GM19463 (cell line): ENCODE results near the gene BICD1.

Experiments
- ATAC-seq: cut with Tn5 transposase; IDR thresholded peaks from one replicate; pipeline ENCODE4 v1.9.1; 2021; ENCODE audit warnings: mild to moderate bottlenecking, moderate library complexity; ENCODE audit not compliant: unreplicated experiment

The BICD1 gene

DNA sequence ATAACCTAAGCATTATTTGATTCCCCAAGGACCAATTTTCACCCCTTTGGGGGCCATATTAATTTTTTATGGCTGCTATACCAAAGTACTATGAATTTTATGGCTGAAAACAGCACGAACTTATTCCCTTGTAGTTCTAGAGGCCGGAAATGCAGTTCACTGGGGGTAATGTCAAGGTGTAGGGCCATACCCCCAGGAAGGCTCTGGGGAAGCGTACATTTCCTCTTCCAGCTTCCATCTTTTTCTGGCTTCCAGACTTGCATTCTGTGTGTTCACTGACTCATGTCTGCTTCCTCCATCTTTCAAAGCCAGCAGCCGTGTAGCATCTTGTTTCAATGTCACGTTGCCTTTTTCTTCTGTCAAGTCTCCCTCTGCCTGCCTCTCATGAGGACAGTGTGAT, 133.5 kb downstream of the BICD1 start:
- no peak for ATAC-seq

DNA sequence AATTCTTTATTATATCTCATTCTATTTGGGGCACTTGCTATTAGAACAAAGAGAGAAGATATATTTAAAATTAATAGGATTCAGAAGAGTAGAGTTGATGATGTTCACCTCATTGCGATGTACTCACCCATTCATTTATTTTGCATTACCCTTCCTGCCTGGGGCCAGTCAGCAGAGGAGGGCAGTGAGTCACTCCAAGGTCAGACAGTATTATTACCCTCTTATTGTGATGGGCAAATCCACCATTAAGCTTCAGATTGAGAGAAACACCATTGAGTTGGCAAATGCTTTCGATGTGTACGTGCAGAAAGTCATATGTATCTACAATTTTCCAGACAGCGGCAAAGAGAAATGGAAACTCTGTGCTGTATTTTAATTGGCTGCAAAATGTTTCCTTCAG, 134.2 kb downstream of the BICD1 start:
- ATAC-seq, result no peak

DNA sequence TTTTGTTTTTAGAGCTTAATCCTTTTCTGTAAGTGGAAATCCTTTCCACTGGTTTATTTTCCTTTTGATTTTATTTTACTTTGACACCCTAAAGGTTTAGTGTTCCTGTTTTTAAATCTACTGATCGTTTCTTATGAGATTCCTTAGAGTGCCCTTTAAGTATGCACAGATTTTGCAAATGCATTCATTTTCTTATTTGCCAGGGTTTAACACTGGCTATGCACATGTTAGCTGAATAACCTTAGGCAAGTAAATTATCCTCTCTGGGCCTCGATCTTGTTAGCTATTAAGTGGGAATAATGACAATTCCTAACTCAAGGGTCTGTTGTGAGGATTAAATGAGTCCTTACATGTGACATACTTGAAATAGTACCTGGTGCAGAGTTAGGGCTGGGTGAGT, 136.0 kb downstream of the BICD1 start:
- no peak for ATAC-seq

DNA sequence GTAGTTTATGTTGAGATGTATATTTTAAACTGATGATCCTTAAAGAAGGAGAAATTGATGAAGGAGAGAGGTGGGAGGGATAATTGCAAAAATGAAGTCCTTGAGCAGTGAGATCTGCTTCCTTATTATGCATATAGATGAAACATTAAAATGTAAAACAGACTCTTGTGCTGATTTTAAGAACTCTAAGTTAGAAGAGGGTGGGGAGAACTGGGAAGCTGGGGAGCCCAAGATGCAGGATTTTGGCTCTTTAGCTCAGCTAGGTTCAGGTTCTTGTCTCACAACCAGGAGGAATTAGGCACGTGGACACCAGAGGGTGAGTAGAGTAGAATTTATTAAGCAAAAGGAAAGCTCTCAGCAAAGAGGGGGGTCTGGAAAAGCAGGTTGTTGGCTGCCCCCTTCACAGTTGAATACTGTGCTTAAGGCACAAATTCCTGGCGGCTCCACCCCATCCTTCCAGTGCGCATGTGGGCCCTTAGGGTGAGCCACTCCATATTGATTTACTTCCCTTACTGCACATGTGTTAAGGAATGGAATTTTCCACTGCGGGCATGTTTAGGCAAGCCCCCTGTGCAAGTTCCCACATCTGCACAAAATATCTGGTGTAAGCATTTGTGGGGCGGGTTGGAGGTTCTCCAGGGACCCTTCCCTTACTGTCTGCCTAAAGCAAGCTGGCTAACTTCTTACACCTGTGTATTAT, 141.9 kb downstream of the BICD1 start:
- no peak for ATAC-seq

DNA sequence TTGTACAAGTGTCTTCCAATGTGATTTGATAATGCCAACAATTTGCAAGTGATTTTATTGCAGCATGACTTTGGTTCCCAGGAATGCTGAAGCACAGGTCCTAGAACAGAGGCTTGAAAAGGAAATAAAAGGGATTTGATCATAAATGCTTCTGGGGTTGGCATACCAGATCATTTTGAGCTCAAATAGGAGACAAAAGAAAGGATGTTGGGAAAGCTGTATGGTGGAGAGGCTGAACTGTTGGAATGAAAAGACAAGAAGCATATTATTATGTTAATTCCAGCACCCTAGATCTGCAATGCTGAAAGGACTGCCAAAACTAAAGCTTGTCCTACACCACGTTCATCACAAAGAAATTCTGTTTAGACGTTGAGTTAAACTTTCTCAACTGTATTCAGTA, 143.1 kb downstream of the BICD1 start:
- ATAC-seq, result no peak

DNA sequence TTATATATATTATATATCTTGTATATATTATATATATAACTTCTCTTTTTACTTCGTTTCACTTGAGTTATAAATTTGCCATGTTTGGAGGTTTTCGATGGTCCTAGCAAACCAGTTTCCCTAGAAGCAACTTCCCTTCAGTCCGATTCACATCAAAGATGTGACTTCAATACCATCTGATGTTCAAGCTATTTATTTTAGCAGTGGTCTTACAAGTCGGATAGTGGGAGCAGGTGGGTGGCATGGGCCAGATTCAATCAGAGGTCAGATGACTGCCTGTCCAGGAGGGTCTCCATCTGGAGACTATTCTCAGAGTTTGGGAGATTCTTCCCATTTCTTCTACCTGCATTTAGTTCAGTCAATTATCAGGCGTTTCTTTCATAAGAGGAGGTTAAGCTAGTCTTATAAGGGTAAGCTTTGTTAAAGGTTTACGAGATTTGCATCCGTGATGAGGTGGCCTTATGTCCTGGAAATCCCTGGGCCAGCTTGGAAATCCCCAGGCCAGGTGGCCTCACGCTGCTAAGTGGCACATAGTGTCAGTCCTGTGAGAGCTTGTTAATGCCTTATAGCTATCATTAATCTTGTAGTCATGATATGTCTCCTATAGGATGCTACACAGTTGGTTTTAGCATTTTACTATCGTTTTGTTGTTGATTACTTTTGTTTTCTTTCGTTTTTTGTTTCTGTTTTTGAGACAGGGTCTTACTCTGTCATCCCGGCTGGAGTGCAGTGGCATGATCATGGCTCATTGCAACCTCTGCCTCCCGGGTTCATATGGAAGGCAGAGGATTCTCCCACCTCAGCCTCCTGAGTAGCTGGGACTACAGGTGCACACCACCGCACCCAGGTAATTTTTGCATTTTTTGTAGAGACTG, 145.8 kb downstream of the BICD1 start:
- peak; percentile 96 for ATAC-seq

DNA sequence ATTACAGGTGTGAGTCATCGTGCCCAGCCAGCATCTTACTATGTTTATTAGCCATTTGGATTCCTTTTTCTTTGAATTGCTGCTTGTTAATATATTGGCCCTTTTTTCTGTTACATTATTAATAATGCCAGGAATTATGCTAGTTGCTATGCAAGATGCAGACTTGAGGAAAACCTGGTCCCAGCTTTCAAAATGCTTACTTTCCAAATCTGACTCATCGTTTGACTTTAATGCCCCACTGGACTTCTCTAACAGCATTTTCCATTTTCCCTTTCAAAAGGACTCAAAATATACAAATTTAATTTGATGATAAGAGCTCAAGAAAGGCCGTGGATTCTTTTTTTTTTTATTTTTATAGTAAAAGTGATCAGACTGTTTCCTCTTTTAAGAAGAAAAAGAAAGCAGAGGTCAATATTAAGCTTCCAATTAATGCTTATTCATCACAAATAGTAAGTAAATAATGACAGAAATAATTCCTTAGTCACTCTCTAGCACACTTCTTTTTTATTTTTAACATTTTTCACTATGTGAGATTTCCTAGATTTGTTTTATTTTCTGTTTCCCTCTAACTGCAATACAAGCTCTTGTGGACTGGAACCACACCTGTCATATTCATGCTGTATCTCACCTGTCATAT, 146.6 kb downstream of the BICD1 start:
- ATAC-seq, result no peak

DNA sequence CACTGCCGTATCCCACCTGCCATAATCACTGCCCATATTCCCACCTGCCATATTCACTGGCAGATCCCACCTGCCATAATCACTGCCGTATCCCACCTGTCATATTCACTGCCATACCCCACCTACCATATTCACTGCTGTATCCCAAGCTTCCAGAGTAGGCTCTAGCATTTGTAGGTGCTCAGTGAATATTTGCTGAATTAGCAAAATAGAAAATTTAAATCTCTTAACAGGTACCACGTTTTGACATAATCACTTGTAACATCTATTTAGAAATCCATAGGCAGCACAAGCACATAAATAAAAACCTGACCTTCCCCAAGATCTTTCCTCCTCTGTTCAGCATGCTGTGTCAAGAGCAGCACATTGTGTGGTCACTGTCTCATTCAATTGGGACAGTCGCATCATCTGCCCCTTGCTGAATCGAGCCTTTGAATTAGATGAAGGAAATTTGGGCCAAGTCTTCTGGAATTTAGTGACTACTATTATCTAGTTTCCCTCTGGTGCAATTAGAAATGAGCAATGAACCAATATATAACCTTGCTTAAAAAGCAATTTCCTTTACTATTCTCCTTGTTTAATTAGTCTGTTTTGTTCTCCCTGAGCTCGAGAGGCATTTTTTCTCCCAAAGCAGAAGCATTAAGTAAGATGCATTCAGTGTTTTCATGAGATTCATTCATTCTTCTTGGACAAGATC, 147.8 kb downstream of the BICD1 start:
- ATAC-seq, result no peak

DNA sequence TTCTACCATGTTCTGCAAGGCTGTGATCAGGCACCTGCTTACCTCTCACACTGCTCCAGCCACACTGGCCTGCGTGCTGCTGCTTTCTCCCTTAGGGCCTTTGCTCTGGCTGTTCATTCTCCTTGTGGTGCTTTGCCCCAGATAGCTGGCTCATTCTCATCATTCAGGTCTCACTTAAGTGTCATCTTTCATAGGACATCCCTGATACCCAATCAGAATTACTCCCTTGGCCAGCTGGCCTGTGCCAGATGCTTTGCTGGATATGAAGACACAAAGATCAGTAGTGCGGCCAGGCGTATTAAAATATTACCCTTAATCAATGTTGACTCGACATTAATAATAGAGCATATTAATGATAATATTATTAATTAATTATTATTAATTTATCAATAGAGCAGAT, 148.9 kb downstream of the BICD1 start:
- ATAC-seq, result no peak

DNA sequence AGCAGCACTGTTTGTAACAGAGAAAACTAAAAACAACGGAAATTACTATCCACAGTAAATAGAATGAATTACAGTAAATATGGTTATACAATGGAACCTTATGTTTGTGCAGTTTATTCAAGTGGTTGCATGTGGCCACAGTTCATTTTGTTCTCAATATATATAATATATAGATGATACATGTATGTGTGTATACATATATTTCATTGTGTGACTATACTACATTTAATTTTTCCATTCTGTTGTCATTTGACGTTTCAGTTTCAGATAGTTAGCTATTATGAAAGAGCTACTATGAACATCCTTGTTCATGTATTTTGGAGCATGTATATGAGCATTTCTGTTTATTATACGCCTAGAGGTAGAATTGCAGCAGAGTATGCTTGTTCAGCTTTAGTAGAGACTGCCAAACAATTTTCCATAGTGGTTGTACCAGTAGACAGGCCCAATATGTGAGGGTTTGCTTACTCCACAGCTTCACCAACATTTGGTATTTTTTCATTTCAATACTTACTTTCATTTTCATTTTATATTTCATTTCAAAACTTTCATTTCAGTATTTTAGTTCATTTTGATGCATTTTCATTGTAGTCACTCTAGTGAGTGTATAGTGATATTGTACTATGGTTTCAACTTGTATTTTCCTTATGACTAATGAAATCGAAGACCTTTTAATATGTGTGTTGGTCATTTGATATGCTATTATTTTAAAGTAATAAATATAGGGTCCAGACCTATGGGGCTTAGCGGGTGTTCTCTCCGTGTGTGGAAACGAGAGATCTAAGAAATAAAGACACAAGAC, 151.2 kb downstream of the BICD1 start:
- ATAC-seq, result no peak

DNA sequence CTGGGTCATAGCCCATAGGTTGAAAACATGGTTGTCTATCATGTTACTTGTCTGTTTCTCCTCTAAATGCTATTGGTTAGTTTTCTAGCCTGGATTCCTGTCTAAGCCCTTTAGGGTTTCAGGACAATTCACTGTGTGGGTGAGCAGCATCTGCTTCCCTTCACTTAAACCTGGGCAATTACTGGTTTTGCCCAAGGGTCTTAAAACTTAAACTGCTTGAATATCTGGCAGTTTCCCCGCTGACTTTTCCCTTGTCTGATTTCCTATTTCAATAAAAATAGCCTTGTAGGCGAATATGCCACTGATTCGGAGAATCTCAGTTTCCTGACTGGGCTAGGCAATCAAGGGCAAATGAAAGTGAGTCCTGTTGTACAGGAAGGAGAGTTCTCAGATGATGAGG, 154.0 kb downstream of the BICD1 start:
- no peak for ATAC-seq

DNA sequence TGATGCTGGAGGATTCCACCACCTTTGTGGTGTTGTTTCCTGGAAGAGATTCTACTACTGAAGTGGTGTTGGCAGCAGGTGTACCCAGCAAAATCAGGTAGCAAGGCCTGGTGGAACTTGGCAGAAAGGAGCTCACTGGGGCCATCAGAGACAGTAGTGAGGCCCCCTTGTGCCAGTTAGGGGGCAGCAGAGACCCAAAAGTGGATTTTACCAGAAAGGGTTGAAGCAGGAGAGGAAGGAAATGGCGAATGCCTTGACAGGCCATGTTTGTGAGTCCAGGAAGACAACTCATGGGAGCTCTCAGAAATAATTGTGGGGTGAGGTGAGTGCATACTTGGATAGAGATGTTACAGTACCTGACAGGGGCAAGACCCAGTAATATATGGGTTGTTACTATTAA, 155.0 kb downstream of the BICD1 start:
- no peak for ATAC-seq

DNA sequence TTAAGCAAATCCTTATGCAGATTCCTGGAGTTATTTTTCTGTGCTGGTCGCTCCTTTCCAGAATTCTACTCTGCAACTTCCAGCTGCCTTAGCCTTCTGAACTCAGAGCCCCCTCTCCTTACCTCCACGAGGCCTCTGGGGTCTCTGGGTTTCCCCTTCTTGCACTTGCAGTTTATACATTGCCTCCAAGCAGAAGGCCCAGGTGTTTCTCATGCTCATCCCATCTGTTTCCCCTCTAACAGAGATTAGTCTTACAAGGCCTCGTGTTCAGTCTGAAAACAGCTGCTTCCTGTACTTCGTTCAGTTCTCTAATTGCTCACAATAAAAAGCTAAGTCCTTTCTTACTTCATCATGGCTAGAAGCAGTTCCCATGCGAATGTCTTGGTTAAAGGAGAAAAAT, 158.3 kb downstream of the BICD1 start:
- ATAC-seq, result peak; percentile 66

DNA sequence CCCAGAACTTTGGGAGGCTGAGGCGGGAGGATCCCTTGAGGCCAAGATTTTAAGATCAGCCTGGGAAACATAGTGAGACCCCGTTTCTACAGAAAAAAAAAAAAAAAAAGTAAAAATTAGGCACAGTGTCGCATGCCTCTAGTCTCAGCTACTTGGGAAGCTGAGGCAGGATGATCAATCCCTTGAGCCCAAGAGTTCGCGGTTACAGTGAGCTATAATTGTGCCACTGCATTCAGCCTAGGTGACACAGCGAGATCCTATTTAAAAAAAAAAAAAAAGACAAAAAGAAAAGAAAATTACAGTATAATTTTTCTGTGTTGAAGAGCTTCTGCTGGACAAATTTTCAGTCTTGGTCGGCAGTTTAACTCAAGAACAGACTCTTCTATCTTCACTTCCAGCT, 158.8 kb downstream of the BICD1 start:
- ATAC-seq, result no peak

DNA sequence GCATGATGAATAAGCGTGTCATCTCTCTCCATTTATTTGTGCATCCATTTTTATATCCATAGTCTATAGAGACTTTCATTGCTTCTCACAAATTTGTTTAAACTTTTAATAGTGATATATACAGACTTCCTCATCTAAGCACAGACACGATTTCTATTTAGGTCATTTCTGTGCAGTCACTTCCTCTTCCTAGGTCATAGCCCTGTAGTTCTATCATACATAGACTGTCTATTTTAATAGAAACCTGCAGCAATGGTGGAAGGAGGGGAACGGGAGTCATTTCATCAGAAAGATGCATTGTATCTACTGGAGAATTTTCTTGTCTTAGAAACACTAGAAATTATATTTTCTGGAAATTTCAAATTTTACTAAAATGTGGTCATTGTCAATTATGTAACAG, 159.3 kb downstream of the BICD1 start:
- peak; percentile 52 for ATAC-seq

DNA sequence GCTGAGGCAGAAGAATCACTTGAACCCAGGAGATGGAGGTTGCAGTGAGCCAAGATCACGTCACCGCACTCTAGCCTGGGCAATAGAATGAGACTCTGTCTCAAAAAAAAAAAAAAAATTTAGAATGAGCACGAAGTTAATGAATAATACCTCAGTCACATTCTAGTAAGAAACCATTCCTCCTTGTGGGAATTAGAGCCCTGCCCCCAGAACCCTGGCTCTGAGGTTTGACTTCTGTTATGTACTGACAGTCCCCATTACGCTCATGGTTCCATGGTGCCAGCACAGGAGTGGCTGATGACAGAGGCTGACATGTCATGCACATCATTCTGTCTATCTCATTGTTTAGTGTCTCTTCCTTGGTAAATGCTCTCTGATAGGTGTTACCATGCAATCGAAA, 160.1 kb downstream of the BICD1 start:
- ATAC-seq, result no peak

DNA sequence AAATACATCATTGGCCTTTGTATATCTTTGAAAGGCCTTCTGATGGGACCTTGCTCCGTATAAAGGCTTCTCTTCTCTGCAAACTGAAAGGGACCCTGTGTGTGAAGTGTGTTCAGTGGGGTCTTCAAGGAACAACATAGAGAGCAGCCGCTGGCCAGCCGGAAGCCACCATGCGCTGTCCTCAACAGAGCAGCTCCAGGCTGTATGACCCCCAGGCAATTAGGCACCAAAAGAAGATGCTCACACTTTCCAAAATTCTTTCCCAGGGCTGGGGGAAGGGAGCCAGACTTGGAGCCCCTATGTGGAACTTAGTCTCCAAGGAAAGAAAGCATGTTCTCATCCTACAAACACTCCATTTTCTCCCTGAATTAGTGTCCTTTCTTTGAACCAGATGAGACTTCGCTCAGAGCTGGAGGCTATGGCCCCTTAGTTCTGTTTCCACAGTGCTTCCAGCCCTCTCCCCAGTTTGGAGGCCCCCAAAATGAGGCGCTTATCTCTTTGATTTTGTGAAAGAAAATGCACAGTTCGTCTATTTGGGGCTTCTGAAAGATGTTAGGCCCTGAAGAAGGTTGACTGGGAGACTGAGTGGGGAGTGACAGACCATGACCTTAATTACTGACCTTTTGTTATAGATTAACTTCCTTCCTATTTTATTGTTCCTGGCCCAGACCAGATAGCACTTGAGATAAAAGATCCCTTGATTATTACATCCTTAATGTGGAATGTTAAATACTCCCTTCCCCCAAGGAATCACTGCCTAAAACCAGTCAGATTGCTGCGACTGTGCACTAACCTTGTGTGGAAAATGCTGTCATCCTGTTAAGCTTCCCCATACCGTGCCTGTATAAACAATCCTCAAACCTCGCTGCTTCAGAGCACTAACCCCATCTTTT, 164.4 kb downstream of the BICD1 start:
- no peak for ATAC-seq

DNA sequence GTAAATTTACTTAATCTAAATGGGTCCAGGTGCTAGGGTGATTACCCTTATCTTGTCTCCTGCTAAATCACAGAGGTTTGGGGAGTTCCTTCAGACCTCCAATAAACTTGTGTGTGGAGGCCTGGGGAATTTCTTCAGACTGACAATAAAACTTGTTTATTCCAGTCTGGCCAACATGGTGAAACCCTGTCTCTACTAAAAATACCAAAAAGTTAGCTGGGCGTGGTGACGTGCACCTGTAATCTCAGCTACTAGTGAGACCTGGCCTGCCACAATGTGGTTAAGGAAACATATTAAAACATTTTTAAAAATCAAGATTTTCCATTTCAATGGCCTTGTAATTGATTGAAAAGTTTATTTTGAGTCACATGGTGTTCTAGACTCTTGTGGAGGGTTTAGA, 165.8 kb downstream of the BICD1 start:
- ATAC-seq, result peak; percentile 35

DNA sequence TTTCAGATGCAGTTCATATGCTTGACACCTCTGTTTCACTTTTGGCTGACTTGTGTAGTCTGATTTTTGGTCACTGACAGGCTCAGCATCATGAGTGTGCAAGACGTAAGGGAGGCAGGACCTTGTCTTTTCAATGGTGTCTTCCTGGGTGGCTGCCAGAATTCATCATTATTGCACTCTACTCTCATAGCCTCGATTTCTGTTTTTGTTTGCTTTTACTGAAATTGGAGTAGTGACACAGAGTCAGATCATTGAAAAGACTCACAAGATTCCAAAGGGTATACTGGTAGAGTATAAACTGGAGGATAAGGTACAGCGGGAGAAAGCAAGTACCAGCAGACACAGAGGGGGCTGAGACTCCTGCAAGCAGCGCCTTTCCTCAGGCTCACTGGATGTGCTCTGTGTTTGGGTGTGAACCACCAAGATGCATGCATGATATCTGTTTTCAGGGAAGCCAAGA, 166.4 kb downstream of the BICD1 start:
- peak; percentile 46 for ATAC-seq
